ENCODE measurements around the gene SECISBP2.
"Not testable (repeated sequence)": the region's sequence is repeated elsewhere in the genome, so short reads cannot be mapped to it uniquely, and the experiment has no call there.

GRCh38 chr9:89343812-89344211, 25.5 kb downstream of the SECISBP2 start:
- TF ChIP-seq CTCF, POLR2A (IDR thresholded peaks at IDR 0.05): not testable (repeated sequence)
